ENCODE results near the gene MYMX. TPM values are rescaled to one million over a fixed set of nuclear protein-coding genes. Genes with fewer than 3 reads are reported as not detected.
A peak's percentile ranks its signal among the peaks of the same experiment; 100 is the strongest.

The MYMX gene
- total RNA-seq, 1 donor from 2014 or later, result not detected

DNA sequence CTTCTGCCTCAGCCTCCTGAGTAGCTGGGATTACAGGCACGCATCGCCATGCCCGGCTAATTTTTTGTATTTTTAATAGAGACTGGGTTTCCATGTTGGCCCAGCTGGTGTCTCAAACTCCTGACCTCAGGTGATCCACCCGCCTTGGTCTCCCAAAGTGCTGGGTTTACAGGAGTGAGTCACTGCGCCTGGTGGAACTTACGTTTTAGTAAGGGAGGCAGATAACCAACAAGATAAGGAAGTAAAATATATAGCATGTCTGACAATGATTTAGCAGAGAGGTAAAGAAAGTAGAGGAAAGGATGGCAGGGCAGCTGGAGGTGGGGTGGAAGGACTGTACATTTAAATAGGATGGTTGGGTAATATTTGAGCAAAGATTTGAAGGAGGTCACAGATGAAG is 12.8 kb upstream of the MYMX start:
- Mint-ChIP-seq H3K27me3 (ENCODE audit: low read depth) (peaks cover 6% of the 10 kb centered on the region), H3K36me3 (ENCODE audit: low read depth) (no peaks in the 10 kb centered on the region), H3K4me3 (no peak overlapping the region), H3K9me3 (no peaks in the 10 kb centered on the region), H3K4me1 (peaks cover 35% of the 10 kb centered on the region), H3K27ac (ENCODE audit: unreplicated experiment) (no peak overlapping the region)
- DNase-seq (ENCODE audit: low read depth, low spot score), result no peak
- TF ChIP-seq, protein P1, sequence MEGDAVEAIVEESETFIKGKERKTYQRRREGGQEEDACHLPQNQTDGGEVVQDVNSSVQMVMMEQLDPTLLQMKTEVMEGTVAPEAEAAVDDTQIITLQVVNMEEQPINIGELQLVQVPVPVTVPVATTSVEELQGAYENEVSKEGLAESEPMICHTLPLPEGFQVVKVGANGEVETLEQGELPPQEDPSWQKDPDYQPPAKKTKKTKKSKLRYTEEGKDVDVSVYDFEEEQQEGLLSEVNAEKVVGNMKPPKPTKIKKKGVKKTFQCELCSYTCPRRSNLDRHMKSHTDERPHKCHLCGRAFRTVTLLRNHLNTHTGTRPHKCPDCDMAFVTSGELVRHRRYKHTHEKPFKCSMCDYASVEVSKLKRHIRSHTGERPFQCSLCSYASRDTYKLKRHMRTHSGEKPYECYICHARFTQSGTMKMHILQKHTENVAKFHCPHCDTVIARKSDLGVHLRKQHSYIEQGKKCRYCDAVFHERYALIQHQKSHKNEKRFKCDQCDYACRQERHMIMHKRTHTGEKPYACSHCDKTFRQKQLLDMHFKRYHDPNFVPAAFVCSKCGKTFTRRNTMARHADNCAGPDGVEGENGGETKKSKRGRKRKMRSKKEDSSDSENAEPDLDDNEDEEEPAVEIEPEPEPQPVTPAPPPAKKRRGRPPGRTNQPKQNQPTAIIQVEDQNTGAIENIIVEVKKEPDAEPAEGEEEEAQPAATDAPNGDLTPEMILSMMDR (conservative IDR thresholded peaks at IDR 0.05), result no peak

DNA sequence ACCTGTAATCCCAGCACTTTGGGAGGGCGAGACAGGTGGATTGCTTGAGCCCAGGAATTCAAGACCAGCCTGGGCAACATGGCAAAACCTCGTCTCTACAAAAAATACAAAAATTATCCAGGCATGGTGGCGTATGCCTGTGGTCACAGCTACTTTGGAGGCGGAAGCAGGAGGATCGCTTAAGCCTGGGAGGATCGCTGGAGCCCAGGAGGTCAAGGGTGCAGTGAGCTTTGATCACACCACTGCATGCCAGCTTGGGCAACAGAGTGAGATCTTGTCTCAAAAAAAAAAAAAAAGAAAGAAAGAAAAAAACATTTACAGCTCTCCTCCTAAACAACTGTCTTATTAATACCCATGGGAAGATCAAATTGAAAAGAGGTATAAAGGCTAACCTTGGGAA is 8.8 kb upstream of the MYMX start:
- TF ChIP-seq, protein P1 (conservative IDR thresholded peaks at IDR 0.05), result no peak
- no peak overlapping the region for H3K4me3 Mint-ChIP-seq

DNA sequence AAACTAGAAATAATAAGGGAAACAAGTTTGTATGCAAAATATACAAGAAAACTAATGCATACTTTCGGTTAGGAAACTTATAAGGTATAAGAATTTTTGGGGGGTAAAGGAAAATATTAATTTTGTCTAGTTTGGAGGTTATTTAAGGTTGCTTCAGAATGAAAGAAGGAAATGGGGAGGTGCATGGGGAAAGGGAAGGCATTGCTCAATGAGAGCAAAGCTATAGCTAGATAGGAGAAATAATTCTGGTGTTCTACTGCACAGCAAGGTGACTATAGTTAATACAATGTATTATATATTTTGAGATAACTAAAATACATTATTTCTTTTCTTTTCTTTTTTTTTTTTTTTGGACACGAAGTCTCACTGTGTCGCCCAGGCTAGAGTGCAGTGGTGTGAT is 5.4 kb upstream of the MYMX start:
- Mint-ChIP-seq H3K9me3 (no peaks in the 10 kb centered on the region), H3K4me1 (peaks cover 16% of the 10 kb centered on the region), H3K4me3 (peak overlapping the region; percentile 39), H3K27me3 (ENCODE audit: low read depth) (peaks cover 3% of the 10 kb centered on the region), H3K36me3 (ENCODE audit: low read depth) (no peaks in the 10 kb centered on the region), H3K27ac (ENCODE audit: unreplicated experiment) (no peak overlapping the region)
- TF ChIP-seq, protein P1 (conservative IDR thresholded peaks at IDR 0.05), result no peak
- no peak for DNase-seq (ENCODE audit: low read depth, low spot score)

More for the DNA sequence above, 8.8 kb upstream of the MYMX start:
- no peaks in the 10 kb centered on the region for H3K36me3 Mint-ChIP-seq (ENCODE audit: low read depth)
- peaks cover 6% of the 10 kb centered on the region for H3K27me3 Mint-ChIP-seq (ENCODE audit: low read depth)
- no peaks in the 10 kb centered on the region for H3K9me3 Mint-ChIP-seq
- peak overlapping the region; percentile 24 for H3K27ac Mint-ChIP-seq (ENCODE audit: unreplicated experiment)
- H3K4me1 Mint-ChIP-seq, result peaks cover 16% of the 10 kb centered on the region
- DNase-seq (ENCODE audit: low read depth, low spot score), result no peak

DNA sequence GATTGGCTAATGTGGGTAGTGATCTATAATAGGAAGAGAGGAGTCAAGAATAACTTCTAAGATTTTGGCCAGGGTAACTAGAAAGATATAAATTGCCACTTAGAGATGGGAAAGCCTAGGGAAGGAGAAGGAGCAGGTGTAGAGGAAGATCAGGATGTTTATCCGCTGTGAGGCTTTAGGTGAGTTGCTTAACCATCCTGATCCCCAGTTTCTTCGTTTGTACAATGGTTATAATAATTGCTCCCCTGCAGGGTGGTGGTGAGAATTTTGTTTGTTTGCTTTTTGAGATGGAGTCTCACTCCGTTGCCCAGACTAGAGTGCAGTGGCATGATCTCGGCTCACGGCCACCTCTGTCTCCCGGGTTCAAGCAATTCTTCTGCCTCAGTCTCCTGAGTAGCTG is 2.4 kb upstream of the MYMX start:
- Mint-ChIP-seq H3K36me3 (ENCODE audit: low read depth) (no peaks in the 10 kb centered on the region), H3K4me3 (no peak overlapping the region), H3K27me3 (ENCODE audit: low read depth) (peaks cover 11% of the 10 kb centered on the region), H3K9me3 (no peaks in the 10 kb centered on the region), H3K27ac (ENCODE audit: unreplicated experiment) (no peak overlapping the region), H3K4me1 (peaks cover 18% of the 10 kb centered on the region)
- DNase-seq (ENCODE audit: low read depth, low spot score), result no peak
- TF ChIP-seq, protein P1 (conservative IDR thresholded peaks at IDR 0.05), result no peak

DNA sequence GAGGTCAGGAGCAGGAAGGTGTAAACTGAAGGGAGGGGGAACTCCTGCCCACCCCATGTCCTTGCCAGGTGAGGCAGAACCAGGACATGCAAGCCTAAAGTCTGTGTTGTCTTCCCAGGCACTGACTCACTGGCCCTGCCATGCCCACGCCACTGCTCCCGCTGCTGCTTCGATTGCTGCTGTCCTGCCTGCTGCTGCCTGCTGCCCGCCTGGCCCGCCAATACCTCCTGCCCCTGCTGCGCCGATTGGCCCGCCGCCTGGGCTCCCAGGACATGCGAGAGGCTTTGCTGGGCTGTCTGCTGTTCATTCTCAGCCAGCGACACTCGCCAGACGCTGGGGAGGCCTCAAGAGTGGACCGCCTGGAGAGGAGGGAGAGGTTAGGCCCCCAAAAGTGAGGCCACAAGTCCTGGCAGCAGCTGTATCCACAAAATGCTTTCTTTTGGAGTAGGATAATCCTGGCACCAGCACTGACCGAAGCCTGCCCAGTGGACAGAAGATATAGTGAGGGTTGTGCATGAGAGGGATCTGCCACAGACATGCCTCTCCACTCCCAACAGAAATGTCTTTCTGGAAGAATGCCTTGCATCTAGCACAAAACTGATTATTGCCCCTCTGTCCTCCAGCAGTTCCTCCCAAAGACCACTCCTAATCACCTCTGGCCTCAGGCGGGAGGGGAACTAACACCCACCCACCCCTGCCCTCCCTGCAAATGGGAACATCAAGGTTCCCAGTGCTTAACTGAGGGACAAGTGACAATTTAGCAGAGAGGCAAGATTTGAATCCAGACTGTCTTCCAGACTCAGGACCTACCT is 812 bp downstream of the MYMX start:
- no peak for DNase-seq (ENCODE audit: low read depth, low spot score)
- peak overlapping the region; percentile 54 for H3K4me3 Mint-ChIP-seq
- peaks cover 30% of the 10 kb centered on the region for H3K4me1 Mint-ChIP-seq
- TF ChIP-seq, protein P1 (conservative IDR thresholded peaks at IDR 0.05), result no peak
- peaks cover 11% of the 10 kb centered on the region for H3K27me3 Mint-ChIP-seq (ENCODE audit: low read depth)
- no peaks in the 10 kb centered on the region for H3K36me3 Mint-ChIP-seq (ENCODE audit: low read depth)
- no peak overlapping the region for H3K27ac Mint-ChIP-seq (ENCODE audit: unreplicated experiment)
- H3K9me3 Mint-ChIP-seq, result no peaks in the 10 kb centered on the region
